COLO668 (cell line): Measurements from ENCODE around the gene SCN5A.
A peak's percentile ranks its signal among the peaks of the same experiment; 100 is the strongest.

Experiments used
- DNase-seq: peaks from one replicate; lab custom pipeline; 2025; ENCODE audit not compliant: unreplicated experiment; lab: John Stamatoyannopoulos, UW

Gene SCN5A

DNA sequence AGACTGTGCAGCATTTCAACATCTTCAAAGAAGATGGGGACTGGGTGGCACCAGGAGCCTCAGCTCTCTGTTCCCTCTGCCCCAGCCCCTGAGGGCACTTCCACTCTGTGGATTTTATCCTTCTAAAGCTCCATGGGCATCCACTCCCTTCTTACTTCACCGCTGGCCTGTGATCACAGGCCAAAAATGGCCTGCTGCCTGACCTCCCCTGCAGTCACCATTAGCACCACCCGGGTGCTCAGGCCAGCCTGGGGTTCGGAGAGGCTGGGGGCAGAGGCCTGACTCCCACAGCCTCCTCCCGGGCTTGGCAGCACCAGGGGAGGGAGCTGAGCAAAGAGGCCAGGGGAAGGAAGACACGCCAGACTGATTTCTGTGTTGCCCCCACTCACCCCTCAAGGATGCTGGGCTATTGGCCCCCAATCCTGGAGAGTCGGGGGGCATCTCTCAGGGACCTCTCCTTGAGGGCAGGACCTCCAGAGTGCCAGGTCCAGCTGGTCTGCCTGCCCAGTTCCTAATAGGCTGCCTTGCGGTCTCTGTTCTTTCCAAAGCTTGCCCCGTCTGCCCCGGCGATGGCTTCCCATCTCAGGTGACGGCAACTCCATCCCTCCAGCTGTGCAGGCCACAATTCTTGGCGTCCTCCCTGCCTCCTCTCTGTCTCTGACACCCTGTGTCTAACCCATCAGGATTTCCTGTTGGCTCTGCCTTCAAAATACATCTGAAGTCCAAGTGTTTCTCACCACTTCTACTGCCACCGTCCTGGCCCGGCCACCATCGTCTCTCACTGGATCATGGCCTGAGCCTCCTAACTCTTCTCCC is 86.2 kb downstream of the SCN5A start:
- no peak for DNase-seq

DNA sequence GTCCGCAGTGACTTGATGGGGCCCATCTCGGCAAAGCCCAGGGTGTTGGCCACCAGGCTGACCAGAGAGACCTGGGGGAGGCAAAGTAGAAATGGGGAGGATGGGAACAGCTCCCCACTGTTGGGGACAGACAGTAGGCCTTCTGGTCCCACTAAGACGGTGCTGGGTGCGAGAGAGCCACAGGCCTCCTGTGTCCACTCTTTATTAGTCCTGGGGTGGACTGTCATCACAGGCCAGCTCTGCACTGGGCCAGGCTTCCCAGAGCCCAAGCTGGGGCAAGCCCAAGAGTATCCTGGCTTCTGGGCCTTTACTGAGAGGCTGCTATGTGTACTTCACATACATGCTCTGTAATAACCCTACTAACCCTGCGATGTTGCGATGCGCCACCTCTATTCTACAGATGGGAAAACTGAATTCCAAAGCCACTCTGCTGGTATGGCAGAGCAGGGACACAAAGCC is 87.0 kb downstream of the SCN5A start:
- DNase-seq, result no peak

DNA sequence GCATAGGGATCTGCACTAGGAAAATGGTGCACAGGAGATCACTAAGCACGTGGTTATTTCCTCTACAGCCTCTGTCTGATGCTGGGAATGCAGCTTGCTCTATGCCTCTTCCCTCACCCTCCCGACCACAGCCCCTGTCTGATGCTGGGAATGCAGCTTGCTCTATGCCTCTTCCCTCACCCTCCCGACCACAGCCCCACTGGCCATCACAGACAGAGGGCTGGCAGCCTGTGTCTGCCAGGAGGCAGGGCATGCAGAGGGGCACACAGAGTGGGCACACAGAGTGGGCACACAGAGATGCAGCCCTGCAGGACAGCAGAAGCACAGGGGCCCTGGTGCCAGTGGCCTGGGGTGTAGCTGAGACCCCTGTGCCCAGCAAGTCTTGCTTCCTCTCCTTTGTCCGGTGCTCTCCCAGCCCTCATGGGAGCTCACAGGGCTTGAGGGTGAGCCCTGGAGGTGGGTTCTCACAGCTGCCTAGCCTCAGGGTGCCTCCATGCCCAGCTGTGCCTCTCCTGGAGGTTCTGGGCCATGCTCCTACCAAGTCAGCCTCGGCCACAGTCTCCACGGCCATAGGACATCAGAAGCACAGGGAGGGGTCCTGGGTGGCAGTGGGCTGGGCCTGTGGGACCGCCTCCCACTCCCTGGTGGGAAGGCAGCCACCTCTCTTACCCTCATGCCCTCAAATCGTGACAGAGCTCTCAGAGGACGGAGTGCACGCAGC is 87.6 kb downstream of the SCN5A start:
- no peak for DNase-seq

DNA sequence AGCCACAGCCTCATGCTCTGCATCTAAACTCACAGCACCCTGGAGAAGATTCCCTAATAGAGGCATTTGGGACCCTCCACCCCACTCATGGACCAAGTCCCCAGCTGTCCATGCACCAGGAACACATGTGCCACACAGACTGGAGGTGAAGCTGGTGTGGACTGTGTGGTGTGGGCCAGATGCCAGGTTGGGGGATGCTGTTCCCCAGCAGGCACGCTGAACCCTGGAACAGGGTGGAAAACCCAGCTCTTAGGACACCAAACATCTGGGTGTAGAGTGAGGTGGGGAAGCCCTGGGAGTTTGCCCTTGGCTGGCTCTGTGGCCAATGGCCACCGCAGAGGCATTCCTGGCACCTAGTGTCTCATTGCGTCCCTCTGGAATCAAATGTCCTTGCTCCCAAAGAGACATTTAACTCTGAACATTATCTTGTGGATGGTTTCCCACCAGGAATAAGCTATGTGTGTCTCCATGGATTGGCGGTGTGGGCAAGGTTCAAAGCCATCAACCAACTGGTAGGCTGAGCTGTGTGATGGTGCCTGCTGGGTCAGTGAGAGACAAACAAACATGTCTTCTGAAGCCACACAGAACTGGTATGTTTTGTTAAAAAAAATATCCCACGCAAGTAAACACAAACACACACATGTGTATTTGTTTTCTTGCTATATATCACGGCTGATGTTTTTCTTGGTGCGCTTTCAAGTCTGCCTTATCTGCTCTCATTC is 88.3 kb downstream of the SCN5A start:
- no peak for DNase-seq

DNA sequence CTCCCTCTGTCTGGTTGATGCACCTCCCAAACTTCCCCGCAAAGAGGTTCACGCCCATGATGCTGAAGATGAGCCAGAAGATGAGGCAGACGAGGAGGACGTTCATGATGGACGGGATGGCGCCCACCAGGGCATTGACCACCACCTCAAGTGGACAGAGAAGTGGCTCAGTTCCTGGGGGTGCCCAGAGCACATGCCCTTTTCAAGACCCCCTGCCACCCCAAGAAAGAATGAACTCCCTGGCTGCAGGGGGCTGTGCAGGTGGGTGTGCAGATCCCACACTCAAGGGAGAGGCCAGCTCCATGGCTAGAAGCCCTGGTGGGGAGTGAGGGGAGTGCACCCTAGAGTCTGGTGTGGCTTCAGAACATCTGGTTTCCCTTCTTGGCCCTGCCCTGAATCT is 89.2 kb downstream of the SCN5A start:
- no peak for DNase-seq

DNA sequence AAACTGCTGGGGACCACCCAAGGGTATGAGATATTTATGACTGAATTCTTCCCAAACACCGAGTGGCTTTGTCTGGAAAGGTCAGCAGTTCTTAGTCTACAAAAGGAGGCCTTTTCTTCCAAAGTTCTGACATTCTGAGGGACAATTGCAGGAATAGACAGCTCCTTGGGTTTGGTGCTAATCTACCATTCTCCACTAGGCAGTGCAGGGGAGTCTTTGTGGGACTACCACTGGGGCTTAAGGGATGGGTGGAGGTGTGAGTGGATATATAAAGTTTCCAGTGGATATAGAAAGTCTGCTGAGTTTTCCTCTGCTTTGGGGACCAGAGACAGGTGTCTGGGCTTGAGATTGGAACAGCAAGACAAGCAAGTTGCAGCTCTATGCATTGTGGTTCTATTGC is 90.6 kb downstream of the SCN5A start:
- no peak for DNase-seq

DNA sequence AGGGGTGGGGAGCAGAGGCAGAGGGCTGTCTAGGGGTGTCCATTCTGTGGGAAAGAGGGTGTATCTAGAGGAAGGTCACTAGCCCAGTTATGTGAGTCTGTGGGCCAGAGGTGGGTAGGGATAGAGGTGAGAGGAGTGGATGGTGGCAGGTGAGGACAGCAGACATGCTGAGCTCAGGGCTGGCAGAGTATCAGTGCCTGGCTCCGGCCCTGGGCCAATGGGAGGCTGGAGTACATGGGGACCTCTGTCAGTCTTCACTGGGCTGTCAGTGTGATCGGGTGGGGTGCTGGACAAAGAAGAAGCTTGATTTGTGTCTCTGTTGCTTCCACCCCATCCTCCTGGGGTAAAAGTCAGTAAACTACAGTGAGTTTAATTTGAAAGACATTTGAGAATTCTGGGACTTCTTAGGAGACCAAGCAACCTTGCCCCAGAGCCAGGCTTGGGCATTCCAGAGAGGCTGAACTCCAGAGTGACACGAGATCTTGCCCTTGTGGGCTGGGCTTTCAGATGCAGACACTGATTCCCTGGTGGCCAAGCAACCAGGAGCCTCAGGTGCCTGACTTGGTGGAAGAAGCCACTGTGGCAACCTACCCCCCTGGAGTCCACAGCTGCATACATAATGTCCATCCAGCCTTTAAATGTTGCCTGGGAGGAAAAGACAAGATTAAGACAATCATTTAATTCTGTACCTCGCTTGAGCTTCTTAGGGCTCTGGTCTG is 92.7 kb downstream of the SCN5A start:
- no peak for DNase-seq

DNA sequence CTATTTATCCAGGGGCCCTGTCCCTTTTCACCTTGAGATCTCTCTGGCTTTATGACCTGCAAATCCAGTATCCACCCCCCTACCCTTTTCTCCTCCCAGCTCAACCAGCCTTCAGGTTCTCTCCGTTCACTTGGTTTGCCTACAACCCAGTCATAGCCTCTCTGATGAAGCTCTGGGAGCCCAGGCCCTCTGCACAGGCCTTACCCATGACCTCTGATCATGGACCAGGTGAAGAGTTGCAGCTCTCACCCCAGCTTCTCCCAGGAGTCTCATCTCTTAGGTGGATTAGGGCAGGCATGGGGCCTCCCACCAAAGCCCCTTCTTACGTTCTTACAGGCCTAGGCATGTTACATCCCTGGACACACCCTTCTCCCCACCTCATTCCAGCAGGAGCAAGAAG is 93.6 kb downstream of the SCN5A start:
- DNase-seq, result no peak

DNA sequence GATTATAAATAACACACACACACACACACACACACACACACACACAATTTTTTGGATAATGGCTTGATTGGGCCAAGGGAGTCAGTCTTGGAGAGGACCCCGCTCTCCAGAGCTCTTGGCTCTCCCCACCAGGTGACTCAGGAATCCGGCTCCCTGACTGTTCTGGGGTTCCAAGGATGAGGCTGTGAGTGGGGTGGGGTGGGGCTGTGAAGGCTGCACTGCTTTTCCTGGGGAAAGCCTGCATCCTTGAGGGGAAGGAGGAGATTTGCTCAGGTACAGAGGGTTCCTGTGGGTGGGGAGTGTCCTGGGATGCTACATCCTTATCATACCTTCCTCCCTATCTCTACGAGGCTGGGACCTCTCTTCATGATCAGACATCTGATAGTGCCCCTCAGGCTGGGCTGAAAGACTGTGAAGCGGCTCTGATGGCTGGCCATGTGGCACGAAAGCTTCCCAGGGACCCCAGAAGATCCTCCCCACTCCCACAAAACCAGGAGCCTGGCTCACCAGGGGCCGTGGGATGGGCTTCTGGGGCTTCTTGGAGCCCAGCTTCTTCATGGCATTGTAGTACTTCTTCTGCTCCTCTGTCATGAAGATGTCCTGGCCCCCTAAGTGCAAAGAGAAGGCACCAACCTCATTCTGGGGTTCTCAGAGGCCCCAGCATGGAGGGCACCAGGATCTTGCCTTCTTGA is 94.2 kb downstream of the SCN5A start:
- no peak for DNase-seq

DNA sequence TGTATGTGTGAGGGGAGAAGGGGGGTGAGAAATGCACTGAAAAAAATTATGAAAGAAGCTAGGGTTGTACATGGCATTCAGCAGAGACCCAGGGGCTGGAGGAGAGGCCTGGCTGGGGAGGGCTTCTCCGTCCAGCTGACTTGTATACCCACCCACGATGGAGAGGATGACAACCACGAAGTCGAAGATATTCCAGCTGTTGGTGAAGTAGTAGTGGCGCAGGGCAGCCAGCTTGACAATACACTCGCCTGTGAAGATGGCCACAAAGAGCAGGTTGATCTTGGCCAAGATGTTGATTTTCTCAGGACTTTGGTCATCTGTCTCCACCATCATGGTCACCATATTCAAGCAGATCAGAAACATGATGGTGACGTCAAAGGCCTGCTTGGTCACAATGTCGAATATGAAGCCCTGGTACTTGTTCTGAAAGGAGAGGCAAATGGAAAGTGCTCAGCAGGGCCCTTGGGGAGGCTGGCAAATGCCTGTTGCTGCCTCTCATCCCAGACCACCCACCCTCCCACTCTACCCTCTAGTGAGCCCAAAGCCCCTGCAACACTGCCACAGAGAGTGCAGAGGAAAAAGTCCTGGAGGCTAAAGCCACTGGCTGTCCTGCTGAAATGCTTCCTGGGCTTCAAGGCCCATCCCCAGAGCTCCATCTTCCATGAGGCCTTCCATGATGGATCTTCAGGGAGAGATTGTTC is 95.2 kb downstream of the SCN5A start:
- DNase-seq, result no peak

DNA sequence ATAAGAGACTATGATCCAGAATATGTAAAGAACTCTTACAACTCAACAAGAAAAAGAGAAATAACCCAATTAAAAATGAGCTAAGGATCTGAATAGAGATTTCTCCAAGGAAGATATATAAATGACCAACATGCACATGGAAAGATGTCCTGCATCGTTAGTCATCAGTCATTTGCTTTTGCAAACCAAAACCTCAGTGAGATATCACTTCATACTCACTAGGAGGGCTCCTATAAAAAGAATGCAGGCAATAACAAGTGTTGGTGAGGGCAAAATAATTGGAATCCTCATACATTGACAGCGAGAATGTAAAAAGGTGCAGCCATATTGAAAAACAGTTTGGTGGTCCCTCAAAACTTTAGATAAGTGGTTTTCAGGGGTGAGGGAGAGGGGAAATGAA is 96.4 kb downstream of the SCN5A start:
- DNase-seq, result no peak

DNA sequence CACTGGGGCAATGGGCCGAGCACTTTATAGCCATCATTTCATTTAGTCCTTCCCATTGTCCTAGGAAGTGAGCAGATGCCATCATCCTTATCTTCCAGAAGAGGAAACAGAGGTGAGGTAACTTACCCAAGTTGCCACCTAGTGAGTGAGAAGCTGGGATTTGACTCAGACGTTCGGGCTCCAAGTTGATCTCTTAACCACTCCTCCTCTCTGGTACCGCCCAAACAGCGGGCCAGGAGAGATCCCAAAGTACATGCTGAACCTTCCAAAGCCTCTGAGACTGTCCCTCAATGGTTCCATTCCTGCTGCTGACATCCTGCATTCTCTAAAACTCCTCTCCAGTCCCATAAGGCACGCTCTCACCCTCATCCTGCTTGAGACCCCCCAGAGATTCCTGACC is 97.1 kb downstream of the SCN5A start:
- no peak for DNase-seq

DNA sequence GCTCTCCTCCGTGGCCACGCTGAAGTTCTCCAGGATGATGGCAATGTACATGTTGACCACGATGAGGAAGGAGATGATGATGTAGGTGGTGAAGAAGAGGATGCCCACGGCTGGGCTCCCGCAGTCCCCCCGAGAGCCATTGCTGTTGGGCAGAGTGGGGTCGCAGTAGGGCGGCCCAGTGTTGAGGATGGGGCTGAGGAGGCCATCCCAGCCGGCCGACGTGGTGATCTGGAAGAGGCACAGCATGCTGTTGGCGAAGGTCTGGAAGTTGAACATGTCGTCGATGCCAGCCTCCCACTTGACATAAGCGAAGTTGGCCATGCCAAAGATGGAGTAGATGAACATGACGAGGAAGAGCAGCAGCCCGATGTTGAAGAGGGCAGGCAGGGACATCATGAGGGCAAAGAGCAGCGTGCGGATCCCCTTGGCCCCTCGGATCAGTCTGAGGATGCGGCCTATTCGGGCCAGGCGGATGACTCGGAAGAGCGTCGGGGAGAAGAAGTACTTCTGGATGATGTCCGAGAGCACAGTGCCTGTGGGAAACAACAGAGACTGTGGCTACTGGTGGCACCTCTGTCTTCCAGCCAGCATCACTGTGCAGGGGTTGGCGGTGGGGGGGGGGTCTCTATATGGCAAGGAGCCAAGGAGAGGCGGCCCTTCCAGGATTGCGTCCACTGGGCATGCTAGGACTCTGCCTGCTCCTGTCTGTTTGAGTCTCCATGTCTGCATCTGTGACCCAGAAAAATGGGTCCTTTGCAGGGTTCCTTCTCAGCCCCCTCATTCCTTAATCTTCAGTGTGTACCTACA is 98.3 kb downstream of the SCN5A start:
- DNase-seq, result no peak

DNA sequence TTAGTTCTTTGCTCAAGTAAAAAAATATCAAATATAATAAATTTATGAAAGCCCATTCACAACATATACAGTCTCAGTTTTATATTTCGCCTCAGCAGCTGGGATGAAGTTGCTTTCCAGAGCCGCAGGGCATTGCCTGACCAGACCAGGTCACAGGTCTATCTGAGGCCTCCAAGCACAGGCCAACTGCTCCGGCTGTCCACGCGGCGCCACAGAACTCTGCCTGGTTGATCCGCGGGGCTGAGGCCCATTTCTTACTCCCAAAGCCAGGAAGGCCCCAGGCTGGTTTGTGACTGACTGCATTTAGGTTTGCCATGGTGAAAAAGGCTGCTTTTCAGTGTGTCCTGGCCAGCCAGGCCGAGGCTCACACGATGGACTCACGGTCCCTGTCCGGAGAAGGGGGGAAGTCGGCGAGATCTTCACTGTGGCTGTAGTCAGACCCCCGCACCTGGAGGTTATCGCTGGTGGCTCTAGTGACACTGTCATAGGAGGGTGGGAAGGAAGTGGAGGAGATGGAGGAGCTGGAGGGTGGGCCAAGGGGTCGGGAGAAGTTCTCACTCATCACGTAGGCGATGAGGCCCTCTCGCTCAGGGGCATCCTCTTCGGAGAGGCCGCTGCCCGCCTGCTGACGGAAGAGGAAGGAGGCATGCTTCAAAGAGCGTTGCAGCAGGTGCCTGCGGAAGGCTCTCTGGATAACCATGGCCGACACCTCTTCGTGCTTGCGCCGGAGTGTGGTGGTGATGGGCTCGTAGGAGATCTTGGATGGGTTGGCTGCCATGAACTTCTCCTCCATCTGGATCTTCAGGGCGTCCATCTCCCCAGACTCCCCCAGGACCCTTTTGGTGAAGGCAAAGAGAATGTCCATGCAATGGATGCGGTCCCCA is 99.3 kb downstream of the SCN5A start:
- no peak for DNase-seq

DNA sequence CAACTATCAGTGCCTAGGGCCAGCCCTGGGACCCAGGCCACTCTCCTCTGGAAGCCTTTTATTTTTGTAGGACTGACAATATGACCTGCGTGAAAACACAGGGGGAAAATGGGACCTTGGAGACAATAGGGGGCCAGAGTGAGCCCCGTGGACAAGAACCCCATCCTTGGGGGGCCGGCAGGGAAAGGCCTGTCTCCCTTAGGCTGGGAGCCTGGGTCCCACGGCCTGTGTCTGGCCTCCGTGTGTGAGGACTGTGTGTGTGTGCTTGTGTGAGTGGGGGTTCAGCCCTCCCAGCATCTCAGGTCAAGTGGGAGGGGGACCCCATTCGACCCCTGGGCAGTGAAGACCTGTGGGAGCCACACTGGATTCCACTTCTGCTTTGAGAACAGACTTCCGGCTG is 100.0 kb downstream of the SCN5A start:
- DNase-seq, result no peak

DNA sequence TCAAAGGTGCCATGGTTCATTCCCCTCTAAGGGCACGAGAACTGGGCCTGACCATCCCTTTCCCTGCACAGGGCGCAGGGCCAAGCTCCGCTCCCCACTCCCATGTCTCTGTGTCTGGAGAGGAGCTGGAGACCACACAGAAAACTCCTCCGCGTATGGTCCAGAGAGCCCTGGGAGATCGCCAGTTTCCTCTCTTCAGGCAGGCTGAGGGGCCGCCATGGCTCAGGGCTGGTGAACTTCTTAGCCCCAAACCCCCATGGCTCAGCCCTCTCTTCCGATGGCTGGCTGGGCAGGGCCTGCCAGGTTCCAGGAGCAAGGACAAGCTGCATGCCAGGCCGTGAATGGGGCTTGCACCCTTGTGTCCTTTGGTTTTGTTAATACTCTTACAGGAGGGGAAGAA is 100.4 kb downstream of the SCN5A start:
- no peak for DNase-seq

DNA sequence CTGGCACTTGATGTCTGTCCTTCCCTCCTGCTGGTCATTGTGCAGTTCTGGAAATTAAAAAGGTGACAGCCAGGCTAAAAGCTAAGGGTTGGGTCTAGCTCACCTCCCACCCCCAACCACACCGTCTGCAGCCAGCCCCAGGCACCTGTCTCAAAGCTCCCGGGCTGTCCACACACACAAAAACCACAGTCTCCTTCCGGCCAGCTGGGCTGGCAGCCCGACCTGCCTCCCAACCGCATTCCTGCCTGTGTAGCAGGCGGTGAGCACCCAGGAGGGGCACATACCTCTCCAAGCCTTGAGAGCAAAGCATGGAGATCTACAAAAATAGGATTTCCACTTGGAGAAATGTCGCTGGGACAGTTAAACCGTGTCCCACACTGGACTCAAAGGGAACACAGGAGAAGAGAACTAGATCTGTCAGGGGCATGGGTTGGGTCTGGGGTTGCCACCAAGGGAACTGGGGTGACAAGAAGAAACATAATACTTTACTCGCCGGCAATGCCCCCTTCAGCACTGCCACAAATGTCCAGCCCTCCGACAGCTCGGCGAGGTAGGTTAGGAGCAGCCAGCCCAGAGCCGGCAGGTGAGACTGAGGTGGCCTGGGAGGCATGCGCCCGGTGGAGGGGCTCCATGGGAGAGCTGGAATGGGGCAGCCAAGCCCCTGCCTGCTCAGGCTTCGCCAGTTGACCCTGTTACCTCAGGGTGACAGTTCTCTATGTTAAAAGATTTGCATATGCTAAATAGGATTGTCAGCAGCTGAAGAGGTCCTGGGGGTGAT is 101.1 kb downstream of the SCN5A start:
- peak; percentile 10 for DNase-seq
